Mammary epithelial cell (primary cell): ENCODE measurements around the gene ATP6V1E1.

Source experiments
- EZH2 ChIP-seq: IDR thresholded peaks from 2 replicates; pipeline ENCODE4 v1.6.1; 2012; ENCODE audit warnings: low read length, inconsistent platforms, borderline replicate concordance
- TF ChIP-seq, protein P1 (sequence below), 2 donors: IDR thresholded peaks in 1 of 2; conservative IDR thresholded peaks in 1 of 2; 2 replicates each; pipeline ENCODE4 v1.5.1; 2011 to 2012; ENCODE audit warnings: inconsistent platforms in 2 of 2, low read length in 2 of 2, mild to moderate bottlenecking in 2 of 2, control low read depth in 1 of 2, low read depth in 1 of 2; ENCODE audit not compliant: insufficient read depth in 1 of 2; ENCODE audit errors: extremely low read depth in 1 of 2

DNA sequence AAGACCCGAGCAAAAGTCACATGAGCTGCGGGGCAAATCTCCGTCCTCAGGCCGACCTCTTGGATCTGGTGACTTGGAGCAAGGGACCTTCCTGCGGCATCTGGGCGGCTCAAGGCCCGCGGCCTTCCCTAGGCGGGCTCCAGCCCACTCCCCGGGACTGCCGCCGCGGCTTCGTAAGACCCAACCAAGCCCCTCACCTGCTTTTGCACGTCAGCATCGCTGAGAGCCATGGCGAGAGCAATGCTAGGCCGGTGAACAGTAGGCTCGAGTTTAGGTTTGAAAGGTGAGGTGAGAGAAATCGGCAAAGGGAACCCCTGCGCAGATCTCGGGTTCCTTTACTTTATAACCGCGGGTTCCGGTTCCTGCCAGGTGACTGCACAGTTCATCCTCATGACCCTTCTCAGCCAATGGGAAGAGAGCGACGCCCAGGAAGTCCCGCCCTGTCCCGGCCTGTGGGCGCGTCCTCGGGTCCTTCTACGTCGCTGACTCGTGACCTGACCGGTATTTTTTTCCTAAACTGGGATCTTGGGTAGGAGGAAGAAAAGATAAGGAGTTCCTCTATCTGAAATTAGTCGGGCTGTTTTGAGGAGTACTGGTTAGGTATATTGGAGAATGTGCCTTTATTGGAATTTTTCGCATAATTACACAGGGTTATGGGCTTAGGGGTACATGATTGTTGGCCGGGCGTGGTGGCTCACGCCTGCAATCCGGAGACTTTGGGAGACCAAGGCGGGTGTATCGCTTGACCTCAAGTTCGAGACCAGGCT, at the start of gene ATP6V1E1:
- TF ChIP-seq, protein P1, sequence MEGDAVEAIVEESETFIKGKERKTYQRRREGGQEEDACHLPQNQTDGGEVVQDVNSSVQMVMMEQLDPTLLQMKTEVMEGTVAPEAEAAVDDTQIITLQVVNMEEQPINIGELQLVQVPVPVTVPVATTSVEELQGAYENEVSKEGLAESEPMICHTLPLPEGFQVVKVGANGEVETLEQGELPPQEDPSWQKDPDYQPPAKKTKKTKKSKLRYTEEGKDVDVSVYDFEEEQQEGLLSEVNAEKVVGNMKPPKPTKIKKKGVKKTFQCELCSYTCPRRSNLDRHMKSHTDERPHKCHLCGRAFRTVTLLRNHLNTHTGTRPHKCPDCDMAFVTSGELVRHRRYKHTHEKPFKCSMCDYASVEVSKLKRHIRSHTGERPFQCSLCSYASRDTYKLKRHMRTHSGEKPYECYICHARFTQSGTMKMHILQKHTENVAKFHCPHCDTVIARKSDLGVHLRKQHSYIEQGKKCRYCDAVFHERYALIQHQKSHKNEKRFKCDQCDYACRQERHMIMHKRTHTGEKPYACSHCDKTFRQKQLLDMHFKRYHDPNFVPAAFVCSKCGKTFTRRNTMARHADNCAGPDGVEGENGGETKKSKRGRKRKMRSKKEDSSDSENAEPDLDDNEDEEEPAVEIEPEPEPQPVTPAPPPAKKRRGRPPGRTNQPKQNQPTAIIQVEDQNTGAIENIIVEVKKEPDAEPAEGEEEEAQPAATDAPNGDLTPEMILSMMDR (conservative IDR thresholded peaks at IDR 0.05 in 1 of 2, IDR thresholded peaks at IDR 0.05 in 1 of 2; ENCODE audit: extremely low read depth in 1 of 2, insufficient read depth in 1 of 2, low read depth in 1 of 2, low read length in 2 of 2), result no peak
- TF ChIP-seq EZH2, result no peak
